Esophagus muscularis mucosa (tissue), 4 donors: Measurements from ENCODE around the gene CFAP74. TPM values are rescaled to one million over a fixed set of nuclear protein-coding genes. Genes with fewer than 3 reads are reported as not detected.
A peak's percentile ranks its signal among the peaks of the same experiment; 100 is the strongest.

Experiments used
- DNase-seq: peaks from one replicate; pipeline ENCODE4 v3.0.0-alpha.2; 2017; ENCODE audit errors: extremely low spot score
- H3K27ac ChIP-seq, 4 donors: fragments of 200-600 bp; sonication (generic); replicated peaks in 1 of 4; 1 replicate in 3 of 4; 2 replicates in 1 of 4; pipeline ENCODE4 v1.5.1; 2016 to 2019; ENCODE audit warnings: mild to moderate bottlenecking in 1 of 4
- H3K27me3 ChIP-seq, 4 donors: fragments of 200-600 bp; sonication (generic); one replicate each; pipeline versions ENCODE4 v1.5.1 to v1.6.0; 2016 to 2019
- H3K36me3 ChIP-seq, 4 donors: fragments of 200-600 bp; sonication (generic); one replicate each; pipeline ENCODE4 v1.5.1; 2016 to 2019
- H3K4me1 ChIP-seq, 4 donors: fragments of 200-600 bp; sonication (generic); one replicate each; pipeline ENCODE4 v1.5.1; 2016 to 2019
- H3K4me3 ChIP-seq, 4 donors: fragments of 200-600 bp; sonication (generic); 1 replicate in 2 of 4; 2 replicates in 2 of 4; pipeline ENCODE4 v1.5.1; 2016 to 2019; ENCODE audit warnings: mild to moderate bottlenecking in 4 of 4, moderate library complexity in 1 of 4
- H3K9me3 ChIP-seq, 4 donors: fragments of 200-600 bp; sonication (generic); 1 replicate in 3 of 4; 2 replicates in 1 of 4; pipeline ENCODE4 v1.5.1; 2016 to 2019
- CTCF ChIP-seq, 3 experiments: fragments of 200-600 bp in 2 of 3; fragments of 450-650 bp in 1 of 3; sonication (generic) in 2 of 3; IDR thresholded peaks; one replicate each; pipeline ENCODE4 v1.5.1; 2017 to 2019; ENCODE audit warnings: antibody characterized with exemption in 3 of 3, mild to moderate bottlenecking in 2 of 3, moderate library complexity in 1 of 3
- EP300 ChIP-seq: sonication (generic); formaldehyde crosslinking; IDR thresholded peaks from one replicate; pipeline ENCODE4 v1.6.1; 2017; ENCODE audit warnings: antibody characterized with exemption
- POLR2A ChIP-seq: fragments of 450-650 bp; IDR thresholded peaks from one replicate; pipeline ENCODE4 v1.6.1; 2017; ENCODE audit warnings: antibody characterized with exemption, moderate library complexity, mild to moderate bottlenecking, low read depth
- POLR2AphosphoS5 ChIP-seq, 2 donors: sonication (generic); formaldehyde crosslinking; IDR thresholded peaks; one replicate each; pipeline ENCODE4 v1.6.1; 2017; ENCODE audit warnings: antibody characterized with exemption in 2 of 2
- WGBS: methylation state at CpG from one replicate; pipeline ENCODE4 v1.1.5; 2018; 5-methylcytosine and 5-hydroxymethylcytosine counted together
- intact Hi-C: fragments of 100-400 bp; cut with DNase I; formaldehyde crosslinking; loops from one replicate; pipeline ENCODE4 v1.15.1; 2023
- total RNA-seq, 4 donors: library from RNA; depleted of rRNA; stranded (reverse); fragments of >200 nt; gene quantifications; one replicate each; pipeline versions ENCODE4 v1.1.0 to v1.2.1, GENCODE V29; 2016

The CFAP74 gene
- total RNA-seq, 4 donors from 2014 or later: not detected

GRCh38 chr1:1920608-1921458 is 82.8 kb downstream of the CFAP74 start:
- no peak for DNase-seq
- Histone ChIP-seq H3K4me1 (peaks cover 14 to 24% (median 22%) of the 10 kb centered on the region in 4 donors), H3K9me3 (no peaks in the 10 kb centered on the region), H3K36me3 (no peaks in the 10 kb centered on the region), H3K4me3 (no peak overlapping the region), H3K27ac (peak overlapping the region in 1 of 4 donors; percentile 64), H3K27me3 (no peaks in the 10 kb centered on the region)
- 88% methylated on average over 21 of the region's 27 CpGs for WGBS
- TF ChIP-seq POLR2AphosphoS5 (IDR thresholded peaks at IDR 0.05): no peak
- TF ChIP-seq EP300: no peak
- no peak for TF ChIP-seq CTCF (IDR thresholded peaks at IDR 0.05)
- no peak for TF ChIP-seq POLR2A
- intact Hi-C loops: no loop called here

- Histone ChIP-seq H3K4me3 (peak overlapping the region; percentile 61 to 68 (median 64)), H3K4me1 (peaks cover 14 to 24% (median 22%) of the 10 kb centered on the region in 4 donors), H3K9me3 (no peaks in the 10 kb centered on the region), H3K27ac (peak overlapping the region; percentile 64 to 79 (median 68)), H3K36me3 (no peaks in the 10 kb centered on the region), H3K27me3 (no peaks in the 10 kb centered on the region)
- TF ChIP-seq POLR2AphosphoS5 (IDR thresholded peaks at IDR 0.05) (no peak), POLR2A (no peak), CTCF (IDR thresholded peaks at IDR 0.05) (no peak), EP300 (no peak)
- whole genome bisulfite sequencing: 75% methylated on average over 1 of the region's 6 CpGs
- intact Hi-C loops: no loop called here
- no peak for DNase-seq
Observed at GRCh38 chr1:1920057-1920607, 83.5 kb downstream of the CFAP74 start.

GRCh38 chr1:1919304-1920056 is 84.1 kb downstream of the CFAP74 start:
- Histone ChIP-seq H3K27me3 (peaks cover 0 to 4% (median 0%) of the 10 kb centered on the region in 4 donors), H3K4me3 (peak overlapping the region; percentile 61 to 68 (median 64)), H3K9me3 (no peaks in the 10 kb centered on the region), H3K36me3 (no peaks in the 10 kb centered on the region), H3K27ac (peak overlapping the region; percentile 64 to 79 (median 68)), H3K4me1 (peaks cover 14 to 24% (median 22%) of the 10 kb centered on the region in 4 donors)
- WGBS: 20% methylated on average over 11 of the region's 62 CpGs
- peak; percentile 100 for DNase-seq
- intact Hi-C loops: no loop called here
- TF ChIP-seq POLR2AphosphoS5 (IDR thresholded peaks at IDR 0.05) (peak; percentile 52 to 74), POLR2A (no peak)

GRCh38 chr1:1918901-1919303 is 84.7 kb downstream of the CFAP74 start, which contains the start of gene TMEM52:
TMEM52 (minus strand) TSS chr1:1919279; CDS start chr1:1919265, 14 bp downstream.
- no peak for DNase-seq
- Histone ChIP-seq H3K4me1 (peaks cover 14 to 24% (median 22%) of the 10 kb centered on the region in 4 donors), H3K9me3 (no peaks in the 10 kb centered on the region), H3K27ac (peak within 1 kb of the TSS; percentile 64 to 79 (median 68)), H3K36me3 (no peaks in the 10 kb centered on the region), H3K4me3 (peak within 1 kb of the TSS; percentile 61 to 68 (median 64)), H3K27me3 (peaks cover 0 to 9% (median 0%) of the 10 kb centered on the region in 4 donors)
- no CpG with 5 or more reads among the region's 44 CpGs for WGBS
- intact Hi-C loops: no loop called here
- TF ChIP-seq POLR2AphosphoS5 (IDR thresholded peaks at IDR 0.05) (peak in 1 of 2 donors; percentile 22), EP300 (no peak)

GRCh38 chr1:1917995-1918900 is 85.3 kb downstream of the CFAP74 start:
- Histone ChIP-seq H3K4me3 (peak overlapping the region; percentile 61 to 68 (median 64)), H3K9me3 (no peaks in the 10 kb centered on the region), H3K36me3 (no peaks in the 10 kb centered on the region), H3K27me3 (peaks cover 0 to 9% (median 0%) of the 10 kb centered on the region in 4 donors), H3K4me1 (peaks cover 14 to 24% (median 22%) of the 10 kb centered on the region in 4 donors), H3K27ac (peak overlapping the region in 3 of 4 donors; percentile 59 to 68 (median 67))
- DNase-seq: no peak
- WGBS: 60% methylated on average over 18 of the region's 46 CpGs
- no peak for TF ChIP-seq CTCF (IDR thresholded peaks at IDR 0.05)
- TF ChIP-seq POLR2AphosphoS5 (IDR thresholded peaks at IDR 0.05): no peak
- TF ChIP-seq POLR2A: no peak
- TF ChIP-seq EP300: no peak
- intact Hi-C loops: no loop called here
